ENCODE measurements around the gene KCNN4.

The KCNN4 gene

DNA sequence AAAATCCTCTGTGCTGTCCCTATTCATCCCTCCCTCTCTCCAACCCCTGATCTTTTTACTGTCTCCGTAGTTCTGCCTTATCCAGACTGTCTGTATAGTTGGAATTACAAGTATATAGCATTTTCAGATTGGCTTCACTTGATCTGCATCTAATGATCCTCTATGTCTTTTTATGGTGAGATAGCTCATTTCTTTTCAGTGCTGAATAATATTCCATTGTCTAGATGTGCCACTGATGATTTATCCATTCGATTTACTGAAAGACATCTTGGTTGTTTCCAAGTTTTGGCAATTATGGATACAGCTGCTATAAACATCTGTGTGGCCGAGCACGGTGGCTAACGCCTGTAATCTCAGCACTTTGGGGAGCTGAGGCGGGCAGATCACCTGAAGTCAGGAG lies 45.8 kb downstream of the KCNN4 start:
- Histone ChIP-seq H3K27ac (no peak overlapping the region), H3K4me3 (no peak overlapping the region)
- no peak for DNase-seq (ENCODE audit: low spot score)
- TF ChIP-seq, protein P1, sequence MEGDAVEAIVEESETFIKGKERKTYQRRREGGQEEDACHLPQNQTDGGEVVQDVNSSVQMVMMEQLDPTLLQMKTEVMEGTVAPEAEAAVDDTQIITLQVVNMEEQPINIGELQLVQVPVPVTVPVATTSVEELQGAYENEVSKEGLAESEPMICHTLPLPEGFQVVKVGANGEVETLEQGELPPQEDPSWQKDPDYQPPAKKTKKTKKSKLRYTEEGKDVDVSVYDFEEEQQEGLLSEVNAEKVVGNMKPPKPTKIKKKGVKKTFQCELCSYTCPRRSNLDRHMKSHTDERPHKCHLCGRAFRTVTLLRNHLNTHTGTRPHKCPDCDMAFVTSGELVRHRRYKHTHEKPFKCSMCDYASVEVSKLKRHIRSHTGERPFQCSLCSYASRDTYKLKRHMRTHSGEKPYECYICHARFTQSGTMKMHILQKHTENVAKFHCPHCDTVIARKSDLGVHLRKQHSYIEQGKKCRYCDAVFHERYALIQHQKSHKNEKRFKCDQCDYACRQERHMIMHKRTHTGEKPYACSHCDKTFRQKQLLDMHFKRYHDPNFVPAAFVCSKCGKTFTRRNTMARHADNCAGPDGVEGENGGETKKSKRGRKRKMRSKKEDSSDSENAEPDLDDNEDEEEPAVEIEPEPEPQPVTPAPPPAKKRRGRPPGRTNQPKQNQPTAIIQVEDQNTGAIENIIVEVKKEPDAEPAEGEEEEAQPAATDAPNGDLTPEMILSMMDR (IDR thresholded peaks at IDR 0.05), result no peak

DNA sequence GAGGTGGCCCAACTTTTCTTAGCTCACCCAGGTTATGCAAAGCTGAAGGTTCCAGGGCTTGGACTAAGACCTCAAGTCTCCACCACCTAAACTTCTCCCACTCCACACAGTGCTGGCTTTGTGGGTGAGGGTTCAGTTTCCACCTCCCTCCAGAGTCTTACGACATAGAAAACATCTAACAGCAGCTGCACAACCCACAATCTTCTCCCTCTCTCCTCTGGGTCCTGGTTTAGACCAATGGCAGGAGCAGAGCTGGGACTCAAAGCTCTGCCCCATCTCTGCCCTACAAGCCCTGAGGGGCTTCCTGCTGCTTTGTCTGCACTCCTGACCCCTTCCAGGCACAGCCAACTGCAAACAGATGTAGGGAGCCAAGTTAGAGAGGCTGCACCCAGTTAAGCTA lies 48.9 kb downstream of the KCNN4 start:
- TF ChIP-seq, protein P1 (IDR thresholded peaks at IDR 0.05), result no peak

DNA sequence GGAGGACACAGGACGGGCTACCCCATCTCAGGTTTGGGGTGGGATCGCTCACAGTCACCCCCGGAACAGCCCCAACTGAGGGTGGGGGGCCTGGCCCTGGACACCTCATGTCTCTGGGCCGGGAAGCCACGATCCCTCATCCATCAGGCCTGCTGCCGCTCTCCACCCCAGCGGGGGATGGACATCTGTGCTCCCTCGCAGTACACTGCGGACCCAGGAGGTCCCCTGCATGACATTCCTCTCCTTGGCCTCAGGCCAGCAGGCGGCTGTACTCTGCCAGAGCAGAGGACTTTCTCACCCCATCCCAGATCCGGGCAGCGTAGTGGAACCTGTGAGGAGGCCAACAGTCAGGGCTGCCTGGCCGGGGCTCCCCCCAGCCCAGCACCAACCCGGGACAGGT lies 49.4 kb downstream of the KCNN4 start:
- no peak for DNase-seq (ENCODE audit: low spot score)
- no peak overlapping the region for H3K4me3 ChIP-seq
- TF ChIP-seq, protein P1 (IDR thresholded peaks at IDR 0.05), result no peak
- no peak overlapping the region for H3K27ac ChIP-seq

More for the DNA sequence above, 48.9 kb downstream of the KCNN4 start:
- Histone ChIP-seq H3K4me3 (no peak overlapping the region), H3K27ac (no peak overlapping the region)
- no peak for DNase-seq (ENCODE audit: low spot score)

DNA sequence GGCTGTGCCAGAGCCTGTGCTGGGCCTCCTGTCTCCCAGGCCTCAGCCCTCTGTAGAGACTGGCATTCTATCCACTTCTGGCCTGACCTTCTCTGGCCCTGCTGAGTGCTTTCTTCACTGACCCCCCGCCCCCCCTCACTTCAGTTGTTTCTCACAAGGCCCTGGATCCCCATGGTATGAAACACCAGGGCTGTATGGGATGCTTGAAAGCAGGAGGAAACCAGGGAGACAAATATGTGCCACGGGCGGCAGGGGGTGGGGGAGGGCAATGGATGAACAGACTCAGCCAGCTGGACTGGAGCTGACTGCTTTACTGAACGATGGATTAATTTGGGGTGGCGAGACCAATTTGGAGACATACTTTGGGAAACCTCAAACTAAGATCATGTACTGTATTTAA lies 50.9 kb downstream of the KCNN4 start:
- H3K4me3 ChIP-seq, result no peak overlapping the region
- TF ChIP-seq, protein P1 (IDR thresholded peaks at IDR 0.05), result no peak
- no peak for DNase-seq (ENCODE audit: low spot score)
- no peak overlapping the region for H3K27ac ChIP-seq

DNA sequence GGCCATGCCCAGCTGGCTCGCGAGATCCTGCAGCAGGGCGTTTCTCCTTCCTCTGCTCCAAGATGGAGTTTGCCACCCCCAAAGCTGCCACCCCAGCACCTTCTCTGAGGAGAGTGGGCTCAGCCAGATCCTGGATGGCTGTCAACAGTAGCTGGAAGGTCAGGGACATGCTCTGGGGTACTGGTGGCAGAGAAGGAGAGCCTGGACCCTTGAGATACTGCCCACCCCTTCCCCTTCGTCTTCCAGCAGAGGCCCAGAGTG lies 53.2 kb downstream of the KCNN4 start:
- H3K27ac ChIP-seq, result no peak overlapping the region
- DNase-seq (ENCODE audit: low spot score), result no peak
- H3K4me3 ChIP-seq, result no peak overlapping the region
- TF ChIP-seq, protein P1 (IDR thresholded peaks at IDR 0.05), result no peak

DNA sequence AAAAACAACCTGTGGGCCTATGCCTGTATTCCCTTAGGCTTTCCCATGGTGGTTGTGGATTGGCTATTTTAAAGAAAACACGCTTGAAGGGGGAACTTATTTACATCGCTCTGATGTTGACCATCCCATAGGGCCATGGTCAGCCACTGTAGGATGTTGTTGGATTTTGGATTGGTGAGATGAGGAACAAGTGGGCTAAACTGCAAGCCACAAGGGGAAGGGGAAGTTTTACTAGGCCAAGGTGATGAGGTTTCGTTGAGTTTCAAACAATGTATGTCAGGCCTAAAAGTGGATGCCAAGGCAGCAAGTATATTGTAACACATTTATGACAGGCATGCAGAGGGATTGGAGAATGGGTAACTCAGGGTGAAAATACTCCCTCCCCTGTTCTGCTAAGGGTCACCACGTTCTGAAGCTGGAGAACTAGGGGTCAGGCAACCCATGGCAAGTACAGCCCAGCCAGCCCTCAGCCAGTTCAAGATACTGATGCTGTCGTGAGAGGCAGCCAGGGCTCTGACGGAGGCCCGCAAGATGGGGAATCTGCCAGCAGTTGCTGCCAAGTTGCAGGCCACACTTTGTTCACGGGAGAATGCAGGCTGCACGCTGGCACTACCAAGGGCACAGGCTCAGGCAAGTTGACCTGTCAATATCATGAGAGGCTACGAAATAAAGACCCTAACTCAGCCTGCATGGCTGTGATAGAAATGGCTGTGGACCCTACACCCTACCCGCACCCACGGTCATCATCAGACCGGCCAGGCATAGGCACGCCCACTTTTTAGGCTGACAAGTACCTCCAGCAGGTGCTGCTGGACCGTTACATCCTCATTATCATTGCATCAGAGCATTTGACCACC lies 53.8 kb downstream of the KCNN4 start:
- TF ChIP-seq, protein P1 (IDR thresholded peaks at IDR 0.05), result no peak
- H3K4me3 ChIP-seq, result no peak overlapping the region
- no peak overlapping the region for H3K27ac ChIP-seq
- no peak for DNase-seq (ENCODE audit: low spot score)

DNA sequence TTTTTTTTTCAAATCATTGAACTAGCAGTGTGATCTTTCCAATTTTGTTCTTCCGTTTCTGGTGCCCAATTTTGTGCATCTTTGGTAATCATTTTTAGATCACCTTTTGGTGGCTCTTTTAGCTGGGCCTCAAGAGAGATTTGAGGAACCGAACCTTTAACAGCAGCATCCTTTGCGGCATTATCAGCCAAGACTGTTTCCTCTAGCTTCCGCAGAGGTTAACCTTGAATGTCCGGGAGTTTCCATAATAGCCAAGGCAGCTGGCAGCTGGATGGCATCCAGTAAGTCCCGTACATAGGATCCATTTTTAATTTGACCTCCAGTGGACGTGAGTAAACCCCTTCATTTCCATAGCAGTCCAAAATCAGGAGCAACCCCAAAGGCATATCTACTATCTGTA lies 55.3 kb downstream of the KCNN4 start:
- TF ChIP-seq, protein P1 (IDR thresholded peaks at IDR 0.05), result no peak
- Histone ChIP-seq H3K27ac (no peak overlapping the region), H3K4me3 (no peak overlapping the region)
- no peak for DNase-seq (ENCODE audit: low spot score)

Measured in coronary artery (tissue), 2 donors.